LHCN-M2 (cell line): Measurements from ENCODE around the gene ICAM5. TPM values are rescaled to one million over a fixed set of nuclear protein-coding genes. Genes with fewer than 3 reads are reported as not detected.
A peak's percentile ranks its signal among the peaks of the same experiment; 100 is the strongest.

Experiments used
- DNase-seq: peaks from one replicate; pipeline ENCODE4 v3.0.0-alpha.2; 2012; ENCODE audit warnings: low read depth
- total RNA-seq: library from RNA; depleted of rRNA; stranded (reverse); fragments of >200 nt; gene quantifications from 2 replicates; pipeline ENCODE4 v1.2.3, GENCODE V29; 2014

ICAM5 gene
- total RNA-seq, 1 experiment from 2014 or later = 4.0 TPM

- peak; percentile 62 for DNase-seq
Observed at GRCh38 chr19:10290876-10291553, 1.3 kb downstream of the ICAM5 start.

- DNase-seq = no peak
Observed at GRCh38 chr19:10291554-10292205, 1.9 kb downstream of the ICAM5 start.

- peak; percentile 67 for DNase-seq
Observed at GRCh38 chr19:10292206-10292788, 2.5 kb downstream of the ICAM5 start.

- no peak for DNase-seq
Observed at GRCh38 chr19:10292789-10293636, 3.3 kb downstream of the ICAM5 start.

- no peak for DNase-seq
Observed at GRCh38 chr19:10293637-10294367, 4.0 kb downstream of the ICAM5 start.

- no peak for DNase-seq
Observed at GRCh38 chr19:10294368-10294697, 4.6 kb downstream of the ICAM5 start.

- peak; percentile 12 for DNase-seq
Observed at GRCh38 chr19:10295305-10295846, 5.6 kb downstream of the ICAM5 start.

- no peak for DNase-seq
Observed at GRCh38 chr19:10295847-10296591, 6.3 kb downstream of the ICAM5 start.

GRCh38 chr19:10299545-10300458, 10.1 kb downstream of the ICAM5 start:
- DNase-seq = no peak

- DNase-seq = peak; percentile 72
Observed at GRCh38 chr19:10305139-10305806, 15.5 kb downstream of the ICAM5 start.

- no peak for DNase-seq
Observed at GRCh38 chr19:10306327-10306726, 16.6 kb downstream of the ICAM5 start.

- DNase-seq = no peak
Observed at GRCh38 chr19:10309423-10309822, 19.7 kb downstream of the ICAM5 start, which contains the start of gene ZGLP1. Gene ZGLP1 (minus strand): TSS chr19:10309815.

GRCh38 chr19:10315335-10316214, 25.8 kb downstream of the ICAM5 start, which contains the start of gene FDX2:
Gene FDX2 (minus strand): TSS chr19:10316015. CDS start chr19:10315996, 19 bp downstream.
- peak; percentile 75 for DNase-seq

GRCh38 chr19:10316229-10317044, 26.7 kb downstream of the ICAM5 start:
- no peak for DNase-seq

- no peak for DNase-seq
Observed at GRCh38 chr19:10317045-10317856, 27.5 kb downstream of the ICAM5 start.
